AG04449 (cell line): Measurements from ENCODE around the gene TMEM121.

Experiments
- CTCF ChIA-PET: fragments of 350-600 bp; formaldehyde crosslinking; extraction: SDS; loops from one replicate; lab custom pipeline; 2021; ENCODE audit warnings: antibody characterized with exemption; lab: Yijun Ruan, JAX
- POLR2A ChIA-PET: fragments of 400-600, 350-600 bp; formaldehyde crosslinking; extraction: SDS; loops from one replicate; lab custom pipeline; 2020; ENCODE audit warnings: antibody characterized with exemption, inconsistent platforms; lab: Yijun Ruan, JAX
- DNase-seq: peaks from one replicate; pipeline ENCODE4 v3.0.0-alpha.2; 2010; ENCODE audit warnings: low read depth, low spot score
- H3K4me3 ChIP-seq: 2 replicates; pipeline ENCODE4 v1.5.1; 2011; ENCODE audit warnings: low read depth, mild to moderate bottlenecking, control low read depth, low read length
- CTCF ChIP-seq: IDR thresholded peaks from one replicate; pipeline ENCODE4 v1.5.1; 2011; ENCODE audit warnings: mild to moderate bottlenecking, moderate library complexity, low read length, control low read depth, inconsistent platforms; ENCODE audit not compliant: insufficient read depth; ENCODE audit errors: missing control alignments

The TMEM121 gene

GRCh38 chr14:105498430-105499255 is 27.7 kb upstream of the TMEM121 start:
- H3K4me3 ChIP-seq: no peak overlapping the region
- no peak for TF ChIP-seq CTCF
- ChIA-PET CTCF (no interaction called here), POLR2A (no interaction called here)
- DNase-seq: no peak

GRCh38 chr14:105499256-105500035 is 26.9 kb upstream of the TMEM121 start:
- no peak overlapping the region for H3K4me3 ChIP-seq
- ChIA-PET POLR2A (interaction anchor here (0.8 kb wide), 1 partner anchor 442 kb away, joined by 3 read pairs; no protein-coding TSS in a partner anchor), CTCF (interaction anchor here (0.8 to 1.3 kb wide), 3 partner anchors 9 to 29 kb away, joined by 3 to 4 read pairs (median 4); no protein-coding TSS in a partner anchor)
- DNase-seq: no peak
- TF ChIP-seq CTCF: no peak

GRCh38 chr14:105500036-105500725 is 26.2 kb upstream of the TMEM121 start:
- no peak for TF ChIP-seq CTCF
- POLR2A ChIA-PET: interaction anchor here (0.7 to 0.8 kb wide), 2 partner anchors 19 to 443 kb away, joined by 3 to 5 read pairs; no protein-coding TSS in a partner anchor

GRCh38 chr14:105500726-105501101 is 25.7 kb upstream of the TMEM121 start:
- ChIA-PET CTCF (interaction anchor here (1.2 to 1.4 kb wide), 3 partner anchors 10 to 28 kb away, joined by 4 read pairs; no protein-coding TSS in a partner anchor), POLR2A (interaction anchor here (0.7 kb wide), 1 partner anchor 20 kb away, joined by 5 read pairs; no protein-coding TSS in a partner anchor)
- H3K4me3 ChIP-seq: no peak overlapping the region
- no peak for TF ChIP-seq CTCF
- no peak for DNase-seq

More at GRCh38 chr14:105500036-105500725, 26.2 kb upstream of the TMEM121 start:
- no peak for DNase-seq
- CTCF ChIA-PET: interaction anchor here (0.8 to 1.3 kb wide), 3 partner anchors 10 to 28 kb away, joined by 3 to 4 read pairs (median 4); no protein-coding TSS in a partner anchor
- H3K4me3 ChIP-seq: no peak overlapping the region

GRCh38 chr14:105501504-105502291 is 24.7 kb upstream of the TMEM121 start:
- POLR2A ChIA-PET: no interaction called here
- CTCF ChIA-PET: interaction anchor here (1.4 kb wide), 1 partner anchor 21 kb away, joined by 4 read pairs; no protein-coding TSS in a partner anchor
- no peak overlapping the region for H3K4me3 ChIP-seq
- DNase-seq: no peak
- TF ChIP-seq CTCF: no peak
